Muscle of leg (tissue), 11 donors: ENCODE data around the gene NEK9. TPM values are rescaled to one million over a fixed set of nuclear protein-coding genes. Genes with fewer than 3 reads are reported as not detected.

Experiments used
- DNase-seq: peaks from one replicate; pipeline ENCODE4 v3.0.0; 2013
- H3K27ac ChIP-seq: one replicate; pipeline ENCODE4 v1.5.1; 2013; ENCODE audit warnings: mild to moderate bottlenecking, low read length, control low read depth
- H3K27me3 ChIP-seq: one replicate; pipeline ENCODE4 v1.6.1; 2013; ENCODE audit warnings: low read length; ENCODE audit not compliant: control insufficient read depth, insufficient read depth
- H3K36me3 ChIP-seq: one replicate; pipeline ENCODE4 v1.6.1; 2013; ENCODE audit warnings: low read length; ENCODE audit not compliant: control insufficient read depth, insufficient read depth
- H3K4me1 ChIP-seq: one replicate; pipeline ENCODE4 v1.6.1; 2013; ENCODE audit warnings: low read length; ENCODE audit not compliant: control insufficient read depth, insufficient read depth
- H3K4me3 ChIP-seq: one replicate; pipeline ENCODE4 v1.5.1; 2013; ENCODE audit warnings: low read length, control low read depth
- H3K9me3 ChIP-seq: replicated peaks from 2 replicates; pipeline ENCODE4 v1.6.1; 2013; ENCODE audit warnings: low read depth, low read length; ENCODE audit not compliant: control insufficient read depth
- WGBS: methylation state at CpG from one replicate; pipeline ENCODE4 v1.1.5; 2013; ENCODE audit warnings: missing lambda C conversion rate; ENCODE audit not compliant: insufficient coverage; 5-methylcytosine and 5-hydroxymethylcytosine counted together
- polyA plus RNA-seq, 8 donors: library from polyadenylated mRNA; unstranded; fragments of 120-200 nt; gene quantifications; one replicate each; pipeline versions ENCODE4 v1.2.1 to v1.2.3, GENCODE V29; 2013; ENCODE audit warnings: inconsistent platforms in 1 of 8, low replicate concordance in 1 of 8; ENCODE audit not compliant: insufficient read length in 8 of 8, insufficient read depth in 1 of 8
- total RNA-seq: library from RNA; stranded (reverse); fragments of 120-200 nt; gene quantifications from one replicate; pipeline ENCODE4 v1.2.4, GENCODE V29; 2013

NEK9 gene
- total and polyA plus RNA-seq, 9 donors: 34.4 to 99.7 (median 81.1) TPM

DNA sequence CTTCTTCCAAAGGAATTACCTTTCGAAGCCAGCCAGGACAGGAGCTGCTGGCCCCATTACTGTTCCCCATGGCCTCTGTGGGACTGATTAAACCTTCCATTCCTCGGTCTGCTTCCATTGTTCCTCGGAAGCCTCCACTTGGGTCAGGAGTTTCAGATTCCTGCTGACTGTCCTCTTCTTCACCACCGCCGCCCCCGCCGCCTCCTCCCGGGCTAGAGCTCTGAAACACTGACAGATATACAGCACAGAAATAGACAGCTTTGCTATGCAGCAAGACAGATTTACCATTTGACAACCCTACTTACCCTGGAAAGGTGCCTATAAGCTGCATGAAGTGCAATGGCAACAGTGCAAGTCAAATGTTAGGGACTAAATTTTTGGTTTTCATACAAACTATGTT, 35.6 kb downstream of the NEK9 start:
- Histone ChIP-seq H3K4me1 (no peaks in the 10 kb centered on the region), H3K27ac (no peak overlapping the region), H3K36me3 (peaks cover 52% of the 10 kb centered on the region), H3K4me3 (no peak overlapping the region), H3K27me3 (no peaks in the 10 kb centered on the region), H3K9me3 (no peaks in the 10 kb centered on the region)
- WGBS: 55% methylated on average over 2 of the region's 8 CpGs
- DNase-seq: no peak

DNA sequence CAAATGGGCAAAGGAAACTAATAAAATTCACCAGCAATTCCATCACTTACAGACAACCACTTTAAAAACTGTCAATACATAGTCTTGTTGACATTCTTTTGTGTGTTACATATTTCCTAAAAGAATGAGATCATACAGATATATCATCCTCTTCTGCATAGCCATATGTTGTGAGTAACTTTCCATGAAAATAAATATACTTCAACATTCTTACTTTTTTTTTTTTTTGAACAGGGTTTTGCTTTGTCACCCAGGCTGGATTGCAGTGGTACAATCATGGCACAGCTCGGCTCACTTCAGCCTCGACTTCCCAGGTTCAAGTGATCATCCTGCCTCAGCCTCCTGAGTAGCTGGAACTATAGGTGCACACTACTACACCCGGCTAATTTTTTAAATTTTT, 36.5 kb downstream of the NEK9 start:
- Histone ChIP-seq H3K36me3 (peaks cover 48% of the 10 kb centered on the region), H3K27me3 (no peaks in the 10 kb centered on the region), H3K27ac (no peak overlapping the region), H3K4me3 (no peak overlapping the region), H3K4me1 (no peaks in the 10 kb centered on the region), H3K9me3 (no peaks in the 10 kb centered on the region)
- WGBS: 81% methylated on average over 3 of the region's 3 CpGs
- DNase-seq: no peak

DNA sequence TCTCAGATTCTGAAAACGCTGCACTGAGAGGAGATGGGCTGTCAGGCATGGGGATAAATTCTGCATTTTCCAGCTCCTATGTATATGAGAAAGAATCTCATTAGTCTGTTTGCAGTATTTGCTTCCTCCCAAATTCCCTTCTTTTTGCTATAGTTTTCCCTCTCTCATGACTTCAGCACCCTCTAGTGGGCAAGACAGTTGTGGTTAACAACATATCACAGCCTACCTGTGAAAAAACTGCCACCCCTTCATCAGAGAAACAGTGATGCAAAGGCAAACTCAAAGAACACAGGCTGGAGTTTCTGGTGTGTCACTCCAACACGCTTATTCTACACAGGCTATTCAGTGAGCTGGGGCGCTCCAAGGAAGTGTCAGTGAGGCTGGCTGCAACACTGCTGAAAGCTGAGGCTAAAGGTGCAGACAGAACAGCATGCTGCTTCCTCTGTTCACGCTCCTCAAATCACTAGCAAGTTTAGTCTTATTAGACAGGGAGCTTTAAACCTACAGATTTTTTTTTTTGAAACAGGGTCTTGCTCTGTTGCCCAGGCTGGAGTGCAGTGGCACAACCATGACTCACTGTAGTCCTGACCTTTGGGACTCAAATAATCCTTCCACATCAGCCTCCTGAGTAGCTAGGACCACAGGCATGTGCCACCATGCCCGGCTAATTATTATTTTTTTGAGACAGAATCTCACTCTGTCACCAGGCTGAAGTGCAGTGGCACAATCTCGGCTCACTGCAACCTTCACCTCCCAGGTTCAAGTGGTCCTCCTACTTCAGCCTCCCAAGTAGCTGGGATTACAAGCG, 38.1 kb downstream of the NEK9 start:
- Histone ChIP-seq H3K36me3 (peaks cover 56% of the 10 kb centered on the region), H3K27ac (no peak overlapping the region), H3K9me3 (no peaks in the 10 kb centered on the region), H3K4me3 (no peak overlapping the region), H3K4me1 (no peaks in the 10 kb centered on the region), H3K27me3 (no peaks in the 10 kb centered on the region)
- DNase-seq: peak; percentile 82
- WGBS: 69% methylated on average over 3 of the region's 7 CpGs

- no peaks in the 10 kb centered on the region for H3K27me3 ChIP-seq
- DNase-seq: no peak
- H3K27ac ChIP-seq: no peak overlapping the region
- no peaks in the 10 kb centered on the region for H3K4me1 ChIP-seq
- 85% methylated on average over 2 of the region's 2 CpGs for WGBS
- H3K9me3 ChIP-seq: no peaks in the 10 kb centered on the region
- peaks cover 59% of the 10 kb centered on the region for H3K36me3 ChIP-seq
- no peak overlapping the region for H3K4me3 ChIP-seq
Observed at GRCh38 chr14:75088153-75088552, 38.7 kb downstream of the NEK9 start.

DNA sequence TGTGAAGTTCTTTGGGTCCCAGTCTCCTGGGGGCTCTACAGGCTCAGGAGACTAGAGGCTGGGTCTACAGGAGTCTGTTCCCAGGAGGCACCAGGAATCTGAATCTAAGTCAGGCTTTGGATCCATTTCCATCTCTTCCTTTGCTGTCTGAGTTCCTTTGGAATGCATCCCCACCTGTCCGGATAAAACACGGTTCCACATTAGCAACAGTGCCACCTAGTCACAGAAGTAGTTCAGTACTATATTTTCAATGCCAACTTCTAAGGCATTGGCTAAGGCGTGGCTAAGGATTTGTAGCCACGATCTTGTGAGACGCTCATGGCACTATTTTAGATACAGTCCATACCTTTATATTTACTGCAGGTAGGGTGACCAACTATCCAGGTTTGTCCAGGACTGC, 42.3 kb downstream of the NEK9 start:
- DNase-seq: no peak
- peaks cover 4% of the 10 kb centered on the region for H3K4me1 ChIP-seq
- no peak overlapping the region for H3K27ac ChIP-seq
- no peaks in the 10 kb centered on the region for H3K9me3 ChIP-seq
- no peaks in the 10 kb centered on the region for H3K27me3 ChIP-seq
- peaks cover 43% of the 10 kb centered on the region for H3K36me3 ChIP-seq
- H3K4me3 ChIP-seq: no peak overlapping the region
- 67% methylated on average over 3 of the region's 5 CpGs for WGBS

DNA sequence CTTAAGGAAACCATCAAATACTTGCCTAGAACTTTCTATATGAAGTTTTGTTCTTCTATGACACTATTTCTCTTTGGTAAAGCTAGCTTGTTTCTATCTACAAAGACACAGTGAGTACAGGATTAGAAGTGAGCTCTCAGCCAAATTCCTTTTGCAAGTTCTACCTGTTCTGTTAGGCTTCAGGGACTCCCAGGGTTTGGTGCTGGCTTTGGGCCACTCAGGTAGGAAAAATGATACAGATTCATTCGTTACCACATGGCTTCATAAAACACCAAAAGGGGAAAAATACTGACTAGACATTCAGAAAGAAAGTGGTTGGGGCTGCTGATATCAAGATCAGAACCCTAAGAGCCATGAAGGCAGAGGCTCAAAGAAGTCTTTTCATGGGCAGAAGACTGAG, 43.6 kb downstream of the NEK9 start:
- no peak for DNase-seq
- Histone ChIP-seq H3K36me3 (peaks cover 39% of the 10 kb centered on the region), H3K27ac (no peak overlapping the region), H3K27me3 (no peaks in the 10 kb centered on the region), H3K4me3 (no peak overlapping the region), H3K9me3 (no peaks in the 10 kb centered on the region), H3K4me1 (peaks cover 4% of the 10 kb centered on the region)
- WGBS: no CpG with 5 or more reads among the region's 1 CpG

- no peak overlapping the region for H3K4me3 ChIP-seq
- no peaks in the 10 kb centered on the region for H3K9me3 ChIP-seq
- H3K4me1 ChIP-seq: peaks cover 4% of the 10 kb centered on the region
- H3K36me3 ChIP-seq: peaks cover 29% of the 10 kb centered on the region
- H3K27ac ChIP-seq: peak overlapping the region; percentile 85
- WGBS: no CpG with 5 or more reads among the region's 2 CpGs
- H3K27me3 ChIP-seq: no peaks in the 10 kb centered on the region
- peak; percentile 91 for DNase-seq
Observed at GRCh38 chr14:75081660-75082229, 45.1 kb downstream of the NEK9 start.

DNA sequence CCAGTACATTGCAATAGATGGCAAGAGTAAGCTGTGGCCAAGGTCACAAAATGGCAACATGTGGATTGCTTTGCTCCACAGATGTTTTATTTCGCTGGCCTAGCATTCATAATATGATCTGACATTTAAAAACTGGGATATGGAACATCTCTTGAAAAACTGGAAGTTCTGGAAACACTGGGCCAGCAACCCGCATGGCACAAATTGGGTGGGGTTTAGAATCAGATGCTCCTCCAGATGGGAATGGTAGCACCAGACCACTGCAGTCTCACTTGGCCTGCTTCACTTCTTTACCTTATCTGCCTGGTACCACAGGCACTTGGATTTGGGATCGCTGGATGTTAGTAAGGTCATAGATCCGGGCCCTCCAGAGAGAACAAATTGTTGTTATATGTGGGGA, 47.3 kb downstream of the NEK9 start:
- no peak overlapping the region for H3K27ac ChIP-seq
- 86% methylated on average over 1 of the region's 4 CpGs for WGBS
- no peaks in the 10 kb centered on the region for H3K27me3 ChIP-seq
- no peak for DNase-seq
- peaks cover 15% of the 10 kb centered on the region for H3K36me3 ChIP-seq
- peaks cover 4% of the 10 kb centered on the region for H3K4me1 ChIP-seq
- no peak overlapping the region for H3K4me3 ChIP-seq
- no peaks in the 10 kb centered on the region for H3K9me3 ChIP-seq

DNA sequence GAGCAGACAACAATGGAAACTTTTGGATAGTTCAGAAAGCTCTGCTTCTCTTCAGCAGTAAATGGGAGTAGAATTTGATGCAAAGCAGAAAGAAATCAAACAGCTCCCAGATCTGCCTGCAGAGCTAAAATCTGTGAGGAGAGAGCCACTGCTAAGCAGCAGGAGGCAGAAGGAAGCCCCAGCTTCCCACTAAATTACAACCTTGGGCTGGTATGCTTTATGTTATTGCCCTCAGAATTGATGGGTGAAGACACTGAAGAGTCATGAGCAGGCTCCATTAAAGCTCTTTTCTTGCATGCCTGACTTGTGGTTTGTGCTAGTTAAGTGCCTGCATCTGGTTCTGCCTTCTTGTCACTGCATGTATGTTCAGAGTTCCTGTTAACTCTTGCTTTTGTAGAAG, 49.1 kb downstream of the NEK9 start:
- Histone ChIP-seq H3K27me3 (no peaks in the 10 kb centered on the region), H3K9me3 (no peaks in the 10 kb centered on the region), H3K4me3 (no peak overlapping the region), H3K27ac (no peak overlapping the region), H3K36me3 (peaks cover under 1% of the 10 kb centered on the region), H3K4me1 (peaks cover 4% of the 10 kb centered on the region)
- DNase-seq: no peak

- no peaks in the 10 kb centered on the region for H3K36me3 ChIP-seq
- no peaks in the 10 kb centered on the region for H3K27me3 ChIP-seq
- H3K4me1 ChIP-seq: peaks cover 22% of the 10 kb centered on the region
- H3K27ac ChIP-seq: peak overlapping the region; percentile 96
- DNase-seq: peak; percentile 70
- WGBS: 49% methylated on average over 9 of the region's 9 CpGs
- H3K4me3 ChIP-seq: no peak overlapping the region
- no peaks in the 10 kb centered on the region for H3K9me3 ChIP-seq
Observed at GRCh38 chr14:75070383-75070782, 56.5 kb downstream of the NEK9 start.
